22Rv1 (cell line): ENCODE measurements around the gene TRPT1.

Experiments
- H3K27ac ChIP-seq: fragments of 450-650 bp; 2 replicates; pipeline ENCODE4 v1.5.1; 2017
- CTCF ChIP-seq: fragments of 450-650 bp; IDR thresholded peaks from 2 replicates; pipeline ENCODE4 v1.5.1; 2017; ENCODE audit warnings: mild to moderate bottlenecking
- ZFX ChIP-seq: fragments of 450-650 bp; IDR thresholded peaks from 2 replicates; pipeline ENCODE4 v1.6.1; 2017; ENCODE audit warnings: antibody characterized with exemption, borderline replicate concordance

Gene TRPT1

GRCh38 chr11:64267207-64267945 lies 41.4 kb upstream of the TRPT1 start:
- H3K27ac ChIP-seq = peak overlapping the region; percentile 99
- TF ChIP-seq CTCF (no peak), ZFX (no peak)

- H3K27ac ChIP-seq = peak overlapping the region; percentile 99
- TF ChIP-seq ZFX = no peak
- TF ChIP-seq CTCF = no peak
Measured at GRCh38 chr11:64266339-64266738, 40.4 kb upstream of the TRPT1 start.

GRCh38 chr11:64265176-64266160 lies 39.5 kb upstream of the TRPT1 start:
- TF ChIP-seq ZFX (no peak), CTCF (no peak)
- H3K27ac ChIP-seq = no peak overlapping the region

- H3K27ac ChIP-seq = no peak overlapping the region
- no peak for TF ChIP-seq CTCF
- no peak for TF ChIP-seq ZFX
Measured at GRCh38 chr11:64264371-64264852, 38.4 kb upstream of the TRPT1 start.

GRCh38 chr11:64263947-64264317 lies 37.9 kb upstream of the TRPT1 start:
- TF ChIP-seq CTCF = no peak
- TF ChIP-seq ZFX = no peak
- H3K27ac ChIP-seq = no peak overlapping the region

- TF ChIP-seq ZFX (no peak), CTCF (no peak)
- no peak overlapping the region for H3K27ac ChIP-seq
Measured at GRCh38 chr11:64263021-64263946, 37.3 kb upstream of the TRPT1 start.
